ENCODE measurements around the gene MAP3K10.
"Not testable (repeated sequence)": the region's sequence is repeated elsewhere in the genome, so short reads cannot be mapped to it uniquely, and the experiment has no call there.

MAP3K10 gene

GRCh38 chr19:40217027-40217810 is 26.0 kb downstream of the MAP3K10 start:
- DNase-seq (ENCODE audit: low spot score), result no peak

DNA sequence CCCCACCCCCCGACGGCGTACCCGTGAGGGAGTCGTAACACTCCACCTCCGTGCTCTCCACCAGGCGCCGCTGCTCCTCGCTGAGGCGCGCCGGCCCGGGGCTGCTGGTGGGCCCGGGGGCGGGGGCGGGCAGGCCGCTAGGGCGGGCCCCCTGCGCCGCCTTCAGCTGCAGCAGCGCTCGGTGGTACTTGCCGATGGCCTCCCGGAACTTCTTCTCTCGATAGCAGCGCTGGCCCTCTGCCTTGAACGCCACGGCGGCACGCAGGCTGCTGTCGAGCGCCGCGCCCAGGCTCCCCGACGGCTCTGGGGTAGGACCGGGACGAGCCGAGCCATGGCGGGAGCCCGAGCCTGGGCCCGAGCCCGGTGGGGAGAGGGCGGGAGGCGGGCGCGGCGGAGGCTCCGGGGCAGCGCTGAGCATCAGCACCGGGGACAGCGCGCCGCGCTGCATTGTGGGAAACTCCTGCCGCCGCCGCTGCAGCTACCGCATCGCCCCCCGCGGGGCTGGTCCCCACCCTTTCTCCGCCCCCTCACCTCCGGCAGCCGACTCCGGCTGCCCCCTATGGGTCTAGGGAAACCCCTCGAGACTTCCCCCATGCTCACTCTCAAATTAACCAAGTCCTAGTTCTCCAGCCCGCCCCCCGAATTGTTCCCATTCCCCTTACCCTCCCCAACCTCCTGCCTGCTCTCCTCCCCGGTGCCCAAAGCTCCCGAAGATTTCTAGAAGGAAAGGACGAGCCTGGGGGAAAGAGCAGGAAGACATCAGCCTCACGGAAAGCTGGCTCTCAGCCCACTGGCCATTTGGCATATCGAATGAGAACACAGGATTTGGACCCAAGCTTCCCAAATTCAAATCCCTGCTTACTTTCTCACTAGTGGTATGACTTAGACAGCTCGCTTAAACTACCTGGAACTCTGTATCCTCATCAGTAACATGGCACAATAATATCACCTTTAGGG is 27.0 kb downstream of the MAP3K10 start, which contains the start of gene TTC9B:
Gene TTC9B, minus strand, starts transcription at position 451 of the 957 bp plus-strand sequence. Its CDS starts 3 bp downstream, at position 448.
- DNase-seq (ENCODE audit: low spot score), result peak; percentile 80

DNA sequence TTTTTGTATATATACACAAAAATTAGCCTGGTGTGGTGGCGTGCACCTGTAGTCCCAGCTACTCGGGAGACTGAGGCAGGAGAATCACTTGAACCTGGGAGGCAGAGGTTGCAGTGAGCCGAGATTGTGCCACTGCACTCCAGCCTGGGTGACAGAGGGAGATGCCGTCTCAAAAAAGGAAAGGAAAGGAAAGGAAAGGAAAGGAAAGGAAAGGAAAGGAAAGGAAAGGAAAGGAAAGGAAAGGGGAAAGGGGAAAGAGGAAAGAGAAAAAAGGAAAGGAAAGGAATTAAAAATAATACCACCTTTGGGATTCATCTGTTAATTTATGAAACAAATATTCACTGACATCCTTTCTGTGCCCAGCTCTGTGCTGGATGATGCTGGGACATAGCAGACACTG is 27.8 kb downstream of the MAP3K10 start:
- not testable (repeated sequence) for DNase-seq (ENCODE audit: low spot score)

- no peak for DNase-seq (ENCODE audit: low spot score)
Observed at GRCh38 chr19:40219721-40220276, 28.6 kb downstream of the MAP3K10 start.

DNA sequence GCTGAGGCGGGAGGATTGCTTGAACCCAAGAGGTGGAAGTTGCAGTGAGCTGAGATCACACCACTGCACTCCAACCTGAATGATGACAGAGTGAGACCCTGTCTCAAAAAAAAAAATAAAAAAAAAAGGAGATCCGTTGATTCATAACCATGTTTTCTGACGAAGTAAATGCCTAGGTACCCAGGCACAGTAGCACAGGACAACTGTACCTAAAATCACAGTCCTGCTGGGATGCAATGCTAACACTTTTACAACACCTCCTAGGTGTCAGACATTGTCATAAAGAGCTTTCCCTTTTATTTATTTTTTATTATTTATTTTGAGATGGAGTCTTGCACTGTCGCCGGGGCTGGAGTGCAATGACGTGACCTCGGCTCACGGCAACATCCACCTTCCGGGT is 29.4 kb downstream of the MAP3K10 start:
- no peak for DNase-seq (ENCODE audit: low spot score)

DNA sequence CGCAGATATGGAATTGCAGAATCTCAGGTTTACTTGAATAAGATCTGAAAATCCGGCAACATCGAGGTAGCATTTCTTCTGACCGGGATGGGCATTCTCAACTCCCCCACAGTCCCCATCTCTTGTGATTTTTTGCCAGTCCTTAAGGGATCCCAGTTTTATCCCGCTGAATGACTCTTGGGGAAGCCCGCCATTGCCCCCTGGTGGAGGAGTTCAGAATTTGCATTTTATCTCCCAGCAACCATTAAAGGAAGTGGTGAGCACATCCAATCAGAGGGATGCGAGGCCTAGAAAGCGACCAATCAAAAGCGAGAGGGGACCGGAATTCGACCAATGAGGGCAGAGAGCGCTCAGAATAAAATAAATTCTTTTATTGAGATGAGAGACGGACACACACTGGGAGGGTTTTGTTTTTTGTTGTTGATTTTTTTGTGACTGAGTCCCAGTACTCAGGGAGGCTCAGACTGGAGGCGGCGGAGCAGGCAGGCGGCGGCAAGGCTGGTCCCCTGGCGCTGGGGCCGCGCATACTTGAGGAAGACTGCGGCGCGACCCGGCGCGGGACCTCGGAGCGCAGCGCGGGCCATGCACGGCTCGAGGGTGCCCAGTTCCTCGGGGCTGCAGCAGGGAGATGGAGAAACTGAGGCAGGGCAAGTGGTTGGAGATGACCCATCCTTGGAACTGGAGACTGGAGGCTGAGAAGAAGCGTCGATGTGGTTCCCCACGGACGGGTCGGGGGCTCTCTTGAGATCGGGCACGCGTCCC is 30.8 kb downstream of the MAP3K10 start:
- peak; percentile 96 for DNase-seq (ENCODE audit: low spot score)

DNA sequence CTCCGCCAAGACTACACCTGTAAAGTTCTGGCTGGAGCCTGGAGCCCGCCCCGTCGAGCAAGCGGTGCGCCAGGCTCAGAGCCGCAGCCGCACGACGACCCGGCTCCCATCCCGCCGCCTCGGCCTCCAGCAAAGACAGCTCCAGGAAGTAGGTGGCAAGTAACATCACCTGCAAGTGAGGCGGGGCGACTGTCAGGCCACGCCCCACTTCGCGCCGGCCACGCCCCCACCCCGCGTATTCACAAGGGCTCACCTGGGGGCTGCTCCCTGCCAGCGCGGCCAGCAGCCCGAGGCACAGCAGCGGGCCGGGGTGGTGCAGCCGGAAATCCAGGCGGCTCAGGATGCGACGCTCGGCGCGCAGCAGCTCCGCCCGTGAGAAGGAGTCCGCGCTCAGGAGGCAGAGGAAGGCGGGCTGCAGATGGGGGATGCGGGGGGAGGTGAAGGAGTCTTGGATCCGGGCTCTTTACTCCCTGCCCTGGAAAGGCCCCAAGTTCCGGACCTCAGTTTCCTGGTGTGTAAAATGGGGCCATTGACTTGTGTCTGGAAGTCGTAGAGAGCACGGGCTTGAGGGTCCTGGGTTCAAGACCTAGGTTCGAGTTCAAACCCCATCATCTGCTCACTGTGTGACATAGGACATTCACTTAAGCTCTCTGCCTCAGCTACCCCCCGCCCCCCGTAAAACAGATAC is 32.1 kb downstream of the MAP3K10 start:
- DNase-seq (ENCODE audit: low spot score), result no peak

- no peak for DNase-seq (ENCODE audit: low spot score)
Observed at GRCh38 chr19:40224342-40225150, 33.3 kb downstream of the MAP3K10 start.

DNA sequence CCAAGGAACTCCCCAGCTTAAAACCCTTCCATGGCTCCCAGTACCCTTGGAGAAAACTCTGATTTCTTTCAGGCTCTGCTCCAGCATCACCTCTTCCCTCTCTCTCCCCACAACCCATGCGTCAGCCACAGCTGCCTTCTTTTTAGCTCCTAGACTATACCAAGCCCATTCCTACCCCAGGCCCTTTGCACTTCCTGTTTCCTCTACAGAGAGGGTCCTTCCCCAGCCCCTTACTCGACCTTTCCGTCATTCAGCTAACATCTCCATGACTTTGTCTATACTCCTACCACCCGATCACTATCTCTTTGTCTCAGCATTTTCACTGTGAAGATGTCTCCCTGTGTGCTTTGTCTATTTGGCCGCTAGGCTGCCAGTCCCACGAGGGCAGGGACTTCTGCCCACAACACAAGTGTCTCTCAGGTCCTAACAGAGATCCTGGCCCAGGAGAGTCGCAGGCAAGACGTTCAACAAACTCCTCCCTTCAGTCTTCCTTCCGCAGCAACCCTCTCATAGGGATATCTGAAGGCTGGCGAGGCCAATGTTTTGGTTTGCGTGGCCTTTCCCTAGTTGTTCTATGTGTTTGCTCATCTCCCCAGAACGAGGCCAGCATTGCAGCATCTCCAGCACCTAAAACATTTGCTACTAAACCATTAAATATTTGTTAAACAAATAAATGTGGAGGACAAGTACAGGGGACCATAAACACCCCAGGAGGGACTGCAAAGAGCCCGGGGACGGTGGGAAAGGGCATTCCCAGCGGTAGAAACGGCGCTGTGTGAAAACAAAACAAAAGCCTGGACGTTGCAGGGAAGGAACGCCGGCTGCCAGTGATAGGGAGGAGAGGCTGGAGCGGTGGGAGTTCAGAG is 34.4 kb downstream of the MAP3K10 start:
- DNase-seq (ENCODE audit: low spot score), result peak; percentile 56

- DNase-seq (ENCODE audit: low spot score), result no peak
Observed at GRCh38 chr19:40228346-40228745, 37.1 kb downstream of the MAP3K10 start.

- DNase-seq (ENCODE audit: low spot score), result no peak
Observed at GRCh38 chr19:40228863-40229262, 37.6 kb downstream of the MAP3K10 start.

- DNase-seq (ENCODE audit: low spot score), result peak; percentile 49
Observed at GRCh38 chr19:40229484-40229883, 38.3 kb downstream of the MAP3K10 start.

DNA sequence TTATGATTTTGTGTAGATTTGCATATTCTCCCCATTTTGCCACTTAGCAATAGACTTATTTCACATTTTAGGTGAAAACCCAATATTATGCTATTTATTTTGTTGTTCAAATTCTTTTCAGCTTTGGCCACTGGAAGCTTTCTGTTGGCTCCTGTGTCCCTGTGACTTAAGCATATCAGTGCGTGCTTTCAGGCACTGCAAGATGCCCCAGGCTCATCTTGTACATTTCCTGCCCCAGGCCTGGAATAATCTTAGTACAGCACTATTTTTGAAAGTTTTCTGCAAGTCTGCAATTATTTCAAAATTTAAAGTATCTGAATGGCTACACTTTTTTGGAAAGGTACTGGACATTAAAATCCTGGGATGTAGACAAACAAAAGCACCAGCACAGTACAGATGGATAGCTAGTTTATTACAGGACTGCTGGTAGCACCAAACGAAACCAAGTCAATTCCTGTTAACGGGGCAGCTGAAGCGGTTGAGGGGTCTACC is 38.7 kb downstream of the MAP3K10 start:
- DNase-seq (ENCODE audit: low spot score), result no peak

- DNase-seq (ENCODE audit: low spot score), result no peak
Observed at GRCh38 chr19:40231057-40231456, 39.8 kb downstream of the MAP3K10 start.

DNA sequence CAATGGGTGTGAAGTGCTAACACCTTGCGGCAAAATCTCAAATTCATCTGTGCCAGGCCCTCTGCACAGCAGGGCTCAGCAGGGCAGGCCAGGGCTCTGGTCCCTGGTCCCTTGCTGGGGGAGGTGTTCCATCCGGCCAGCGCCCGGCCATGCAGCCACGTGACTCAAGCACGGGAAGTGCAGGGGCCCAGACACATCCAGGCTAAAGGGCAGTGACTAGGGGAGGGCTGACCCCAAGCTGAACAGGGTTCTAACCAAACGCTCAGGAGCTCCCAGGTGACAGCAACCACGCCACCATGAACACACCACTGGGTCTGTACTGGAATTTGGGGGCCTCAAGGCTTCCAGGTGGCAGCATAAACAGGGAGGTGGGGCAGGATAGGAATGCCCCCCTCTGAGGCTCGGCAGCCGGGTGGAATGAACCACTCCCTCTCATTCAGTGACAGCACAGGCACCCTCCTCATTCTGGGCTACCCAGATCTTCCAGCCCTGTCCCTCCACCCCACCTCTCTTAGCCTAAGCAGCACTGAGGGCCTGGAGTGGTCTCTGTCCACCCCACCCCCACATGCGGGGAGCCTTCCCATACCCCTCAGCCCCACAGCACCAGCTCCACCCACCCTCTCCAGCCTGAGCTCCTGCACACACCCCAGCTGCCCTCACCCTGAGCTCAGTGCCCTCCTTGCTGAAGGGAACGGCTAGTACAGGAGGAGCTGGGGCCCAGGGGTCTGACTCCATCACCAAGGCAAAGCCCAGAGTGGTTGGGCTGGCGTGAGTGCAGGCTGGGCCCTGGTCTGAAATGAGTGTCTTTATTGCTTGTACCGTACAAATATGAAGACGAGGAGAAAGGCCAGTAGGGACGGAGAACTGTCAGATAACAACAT is 40.6 kb downstream of the MAP3K10 start:
- DNase-seq (ENCODE audit: low spot score), result peak; percentile 54

GRCh38 chr19:40232479-40232878 is 41.3 kb downstream of the MAP3K10 start:
- peak; percentile 48 for DNase-seq (ENCODE audit: low spot score)

DNA sequence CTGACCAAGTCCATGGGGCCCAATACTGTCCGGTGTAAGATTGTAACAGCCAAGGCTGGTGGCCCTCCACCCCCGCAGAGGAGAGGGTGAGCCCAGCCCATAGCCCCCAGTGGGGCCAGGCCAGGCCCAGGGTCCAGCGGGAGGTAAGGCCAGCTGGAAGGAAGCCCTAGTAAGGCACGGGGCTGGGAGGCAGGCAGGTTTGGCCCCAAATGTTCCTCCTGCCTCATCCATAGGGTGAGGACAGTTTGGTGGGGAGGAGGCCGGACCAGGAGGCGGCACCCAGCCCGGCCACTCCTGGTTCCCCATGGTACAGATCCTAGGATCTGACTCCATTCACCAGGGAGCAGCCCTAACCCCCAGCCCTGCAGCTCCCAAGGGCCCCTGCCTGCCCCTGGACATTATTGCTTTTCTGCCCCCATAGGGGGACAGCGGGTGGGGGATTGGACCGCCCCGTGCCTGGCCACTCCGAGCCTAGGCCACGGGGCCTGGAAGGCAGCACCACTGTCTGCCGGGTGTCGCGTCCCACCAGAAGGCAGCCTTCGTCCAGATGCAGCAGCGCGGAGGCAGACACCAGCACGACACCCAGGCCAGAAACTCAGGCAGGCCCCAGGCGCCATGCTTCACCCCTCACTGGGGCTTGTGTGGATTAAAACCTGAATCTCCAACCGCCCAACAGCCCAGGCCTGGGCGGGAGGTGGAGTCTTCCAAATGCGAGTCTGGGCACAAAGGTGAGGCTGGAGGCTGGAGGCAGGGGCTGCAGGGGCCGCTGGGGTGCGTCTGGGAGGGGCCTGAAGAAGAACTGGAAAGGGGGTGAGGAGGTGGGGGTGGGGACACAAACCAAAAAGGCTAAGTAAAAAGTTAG is 42.0 kb downstream of the MAP3K10 start:
- no peak for DNase-seq (ENCODE audit: low spot score)
